HG02870 (cell line): ENCODE data around the gene SRL.
A peak's percentile ranks its signal among the peaks of the same experiment; 100 is the strongest.

Experiments used
- ATAC-seq: cut with Tn5 transposase; IDR thresholded peaks from one replicate; pipeline ENCODE4 v1.9.1; 2021; ENCODE audit warnings: mild to moderate bottlenecking, moderate library complexity; ENCODE audit not compliant: unreplicated experiment

The SRL gene

GRCh38 chr16:4203748-4204147 lies 38.1 kb downstream of the SRL start:
- no peak for ATAC-seq

GRCh38 chr16:4202615-4203345 lies 39.1 kb downstream of the SRL start:
- no peak for ATAC-seq

GRCh38 chr16:4200781-4201137 lies 41.1 kb downstream of the SRL start:
- no peak for ATAC-seq

- no peak for ATAC-seq
Measured at GRCh38 chr16:4200000-4200780, 41.7 kb downstream of the SRL start.

GRCh38 chr16:4198816-4199215 lies 43.1 kb downstream of the SRL start:
- ATAC-seq: no peak

GRCh38 chr16:4194661-4195060 lies 47.2 kb downstream of the SRL start:
- no peak for ATAC-seq

- ATAC-seq: no peak
Measured at GRCh38 chr16:4193920-4194319, 48.0 kb downstream of the SRL start.

- no peak for ATAC-seq
Measured at GRCh38 chr16:4192206-4192605, 49.7 kb downstream of the SRL start.

GRCh38 chr16:4190712-4191333 lies 51.1 kb downstream of the SRL start:
- no peak for ATAC-seq

GRCh38 chr16:4190086-4190485 lies 51.8 kb downstream of the SRL start:
- no peak for ATAC-seq

GRCh38 chr16:4184038-4184702 lies 57.7 kb downstream of the SRL start:
- no peak for ATAC-seq

GRCh38 chr16:4183237-4184037 lies 58.4 kb downstream of the SRL start:
- ATAC-seq: peak; percentile 66

GRCh38 chr16:4182581-4183236 lies 59.2 kb downstream of the SRL start:
- ATAC-seq: no peak

GRCh38 chr16:4180511-4180910 lies 61.4 kb downstream of the SRL start:
- ATAC-seq: no peak

GRCh38 chr16:4179763-4180260 lies 62.1 kb downstream of the SRL start:
- no peak for ATAC-seq

GRCh38 chr16:4179020-4179419 lies 62.9 kb downstream of the SRL start:
- ATAC-seq: no peak

GRCh38 chr16:4178468-4179010 lies 63.3 kb downstream of the SRL start:
- no peak for ATAC-seq

GRCh38 chr16:4176906-4177417 lies 64.9 kb downstream of the SRL start:
- no peak for ATAC-seq

- no peak for ATAC-seq
Measured at GRCh38 chr16:4175849-4176248, 66.0 kb downstream of the SRL start.
